HFFc6 (cell line): ENCODE data around the gene MLN. TPM values are rescaled to one million over a fixed set of nuclear protein-coding genes. Genes with fewer than 3 reads are reported as not detected.
A peak's percentile ranks its signal among the peaks of the same experiment; 100 is the strongest.

ENCODE experiments used
- DNase-seq: peaks from one replicate; pipeline ENCODE4 v3.0.0-alpha.2; 2018
- H3K27ac Mint-ChIP-seq: 2 replicates; pipeline ENCODE4 v1.8.0; 2020; ENCODE audit warnings: mild to moderate bottlenecking, mixed read lengths
- H3K27me3 Mint-ChIP-seq: 2 replicates; pipeline ENCODE4 v1.8.0; 2021; ENCODE audit warnings: mild to moderate bottlenecking, moderate library complexity, mixed read lengths; ENCODE audit not compliant: insufficient read depth
- H3K36me3 Mint-ChIP-seq: 2 replicates; pipeline ENCODE4 v1.8.0; 2021; ENCODE audit warnings: low read depth, mixed read lengths
- H3K4me1 Mint-ChIP-seq: 2 replicates; pipeline ENCODE4 v1.8.0; 2020; ENCODE audit warnings: low read depth, mixed read lengths
- H3K4me3 Mint-ChIP-seq: 2 replicates; pipeline ENCODE4 v1.8.0; 2020; ENCODE audit warnings: mild to moderate bottlenecking, moderate library complexity, mixed read lengths
- H3K9me3 Mint-ChIP-seq: 2 replicates; pipeline ENCODE4 v1.8.0; 2020; ENCODE audit warnings: mild to moderate bottlenecking, mixed read lengths
- CTCF ChIP-seq: fragments of 200-600 bp; sonication (generic); IDR thresholded peaks from 2 replicates; pipeline ENCODE4 v1.5.0; 2021; ENCODE audit warnings: antibody characterized with exemption, mild to moderate bottlenecking
- total RNA-seq, 6 experiments: library from RNA; stranded (reverse); fragmentation: NEBNext Ultra II Directional; extraction: Animal tissue kit (Norgen Biotek cat#: 25700); gene quantifications; 2 replicates in 1 of 6; 3 replicates in 5 of 6; pipeline ENCODE4 v1.2.3, GENCODE V29; 2021

Gene MLN
- total RNA-seq, 6 experiments from 2014 or later: not detected

- peaks cover 4% of the 10 kb centered on the region; the same call in 1 of the 2 replicates for H3K27me3 Mint-ChIP-seq
- H3K36me3 Mint-ChIP-seq: peaks cover 13% of the 10 kb centered on the region
- peak overlapping the region; percentile 94 for H3K27ac Mint-ChIP-seq
- peak; percentile 93 for TF ChIP-seq CTCF
- peaks cover 63% of the 10 kb centered on the region for H3K4me1 Mint-ChIP-seq
- peak; percentile 80 for DNase-seq
- H3K9me3 Mint-ChIP-seq: no peaks in the 10 kb centered on the region
- H3K4me3 Mint-ChIP-seq: peak overlapping the region; percentile 45; the same call in 1 of the 2 replicates
Observed at GRCh38 chr6:33768644-33769120, 35.1 kb downstream of the MLN start.

DNA sequence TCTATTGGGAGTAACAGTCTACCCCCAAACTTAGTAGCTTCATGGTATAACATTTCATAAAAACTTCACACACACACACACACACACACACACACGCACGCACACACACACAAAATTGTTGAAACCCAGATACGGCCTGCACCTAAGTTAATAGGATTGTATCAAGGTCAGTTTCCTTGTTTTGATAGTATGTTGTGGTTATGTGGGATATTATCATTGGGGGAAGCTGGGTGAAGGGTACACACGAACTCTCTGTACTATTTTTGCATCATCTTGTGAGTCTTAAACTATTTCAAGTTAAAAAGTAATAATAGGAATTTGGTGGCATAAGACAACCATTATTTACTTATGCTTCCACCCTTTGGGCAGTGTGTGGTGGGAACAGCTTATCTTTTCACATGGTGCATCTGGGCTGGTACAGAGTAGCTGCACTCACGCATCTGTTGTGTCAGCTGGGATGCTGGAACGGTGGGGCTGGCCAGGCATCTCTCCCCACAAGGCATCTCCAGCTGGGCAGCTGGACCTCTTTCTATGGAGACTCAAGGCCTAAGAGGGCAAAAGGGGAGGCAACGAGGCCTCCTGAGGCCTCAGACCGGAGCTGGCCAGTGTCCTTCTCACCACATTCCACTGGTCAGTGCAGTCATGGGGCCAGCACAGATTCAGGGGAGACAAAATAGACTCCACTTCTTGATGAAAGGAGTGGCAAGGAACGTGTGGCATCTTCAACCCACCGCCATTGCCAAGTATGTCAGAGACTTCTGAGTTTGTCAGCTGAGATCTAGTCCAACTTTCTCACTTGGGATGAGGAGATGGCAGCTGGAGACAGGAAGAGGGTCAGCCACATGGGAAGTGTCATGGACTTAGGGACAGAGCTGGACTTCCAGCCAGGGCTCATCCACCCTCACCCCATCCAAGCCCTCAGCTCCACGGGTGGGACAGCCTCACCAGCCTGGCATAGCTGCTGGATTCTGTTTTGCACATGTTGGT lies 36.6 kb downstream of the MLN start:
- Mint-ChIP-seq H3K4me3 (no peak overlapping the region), H3K27me3 (peaks cover 6% of the 10 kb centered on the region; the same call in 1 of the 2 replicates), H3K27ac (no peak overlapping the region), H3K4me1 (peaks cover 51% of the 10 kb centered on the region), H3K36me3 (peaks cover 1% of the 10 kb centered on the region), H3K9me3 (no peaks in the 10 kb centered on the region)
- no peak for TF ChIP-seq CTCF
- DNase-seq: no peak

GRCh38 chr6:33765368-33765767 lies 38.4 kb downstream of the MLN start:
- Mint-ChIP-seq H3K36me3 (no peaks in the 10 kb centered on the region; the same call in 1 of the 2 replicates), H3K4me1 (peaks cover 37% of the 10 kb centered on the region), H3K9me3 (no peaks in the 10 kb centered on the region), H3K27ac (no peak overlapping the region), H3K27me3 (peaks cover 9% of the 10 kb centered on the region; the same call in 1 of the 2 replicates), H3K4me3 (no peak overlapping the region)
- TF ChIP-seq CTCF: no peak
- DNase-seq: no peak

GRCh38 chr6:33764036-33764435 lies 39.8 kb downstream of the MLN start:
- no peak for TF ChIP-seq CTCF

DNA sequence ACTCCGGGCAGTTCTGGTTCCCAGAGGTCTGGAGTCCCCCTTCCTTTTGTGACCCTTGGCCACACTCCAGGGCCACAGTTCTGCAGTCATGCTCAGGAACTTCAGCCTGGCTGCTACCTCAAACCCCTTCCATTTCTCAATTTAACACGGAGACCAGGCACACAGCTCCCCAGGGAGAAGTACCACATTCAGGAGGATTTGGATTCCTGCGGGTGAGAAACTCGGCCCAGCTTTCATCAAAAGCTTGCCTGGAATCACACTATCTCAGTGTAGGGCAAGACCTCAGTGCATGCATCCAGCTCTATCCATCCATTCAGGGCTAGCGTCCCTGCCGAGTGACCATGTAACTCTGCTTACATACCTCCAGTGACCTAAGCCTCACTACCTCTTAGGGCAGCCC lies 40.3 kb downstream of the MLN start:
- no peaks in the 10 kb centered on the region for H3K9me3 Mint-ChIP-seq
- peaks cover 24% of the 10 kb centered on the region for H3K4me1 Mint-ChIP-seq
- H3K27me3 Mint-ChIP-seq: peaks cover 8% of the 10 kb centered on the region; the same call in 1 of the 2 replicates
- H3K36me3 Mint-ChIP-seq: no peaks in the 10 kb centered on the region; the same call in 1 of the 2 replicates
- H3K27ac Mint-ChIP-seq: no peak overlapping the region
- no peak for TF ChIP-seq CTCF
- DNase-seq: no peak
- H3K4me3 Mint-ChIP-seq: no peak overlapping the region

More at GRCh38 chr6:33764036-33764435, 39.8 kb downstream of the MLN start:
- Mint-ChIP-seq H3K4me3 (no peak overlapping the region), H3K27me3 (peaks cover 9% of the 10 kb centered on the region; the same call in 1 of the 2 replicates), H3K9me3 (no peaks in the 10 kb centered on the region), H3K27ac (no peak overlapping the region), H3K36me3 (no peaks in the 10 kb centered on the region; the same call in 1 of the 2 replicates), H3K4me1 (peaks cover 25% of the 10 kb centered on the region)
- no peak for DNase-seq
